ENCODE results near the gene LRRC34.
A peak's percentile ranks its signal among the peaks of the same experiment; 100 is the strongest.

Gene LRRC34

DNA sequence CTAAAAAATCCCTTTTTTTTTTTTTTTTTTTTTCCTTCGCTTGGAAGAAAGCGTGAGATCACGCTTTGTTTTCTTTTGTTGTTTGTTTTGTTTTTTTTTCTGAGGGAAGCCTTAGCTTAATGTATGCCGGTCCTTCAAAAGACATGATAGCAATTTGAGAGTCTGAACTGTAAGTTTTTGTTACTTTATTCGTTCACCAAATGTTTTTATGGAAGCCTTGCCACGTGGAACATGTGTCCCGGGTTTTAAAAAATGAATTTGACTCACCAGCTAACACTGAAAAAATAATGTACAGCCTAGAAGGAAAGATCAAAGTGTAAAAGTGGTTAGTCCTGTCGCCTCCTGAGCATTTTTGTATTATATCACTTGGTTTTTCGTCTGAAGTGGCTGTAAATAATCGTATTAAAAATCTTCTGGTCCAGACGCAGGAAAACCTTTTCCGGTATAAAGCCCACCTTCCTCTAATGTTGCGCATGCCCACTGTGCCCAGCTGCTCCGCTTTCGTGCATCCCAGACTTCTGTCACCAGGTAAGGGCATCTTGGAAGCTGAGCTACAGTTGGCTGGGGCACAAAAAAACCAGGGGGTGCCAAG, 40.3 kb downstream of the LRRC34 start:
- peak overlapping the region; percentile 60 to 90 (median 80) for H3K4me3 ChIP-seq
- H3K27ac ChIP-seq = peak overlapping the region; percentile 53 to 100 (median 98)

DNA sequence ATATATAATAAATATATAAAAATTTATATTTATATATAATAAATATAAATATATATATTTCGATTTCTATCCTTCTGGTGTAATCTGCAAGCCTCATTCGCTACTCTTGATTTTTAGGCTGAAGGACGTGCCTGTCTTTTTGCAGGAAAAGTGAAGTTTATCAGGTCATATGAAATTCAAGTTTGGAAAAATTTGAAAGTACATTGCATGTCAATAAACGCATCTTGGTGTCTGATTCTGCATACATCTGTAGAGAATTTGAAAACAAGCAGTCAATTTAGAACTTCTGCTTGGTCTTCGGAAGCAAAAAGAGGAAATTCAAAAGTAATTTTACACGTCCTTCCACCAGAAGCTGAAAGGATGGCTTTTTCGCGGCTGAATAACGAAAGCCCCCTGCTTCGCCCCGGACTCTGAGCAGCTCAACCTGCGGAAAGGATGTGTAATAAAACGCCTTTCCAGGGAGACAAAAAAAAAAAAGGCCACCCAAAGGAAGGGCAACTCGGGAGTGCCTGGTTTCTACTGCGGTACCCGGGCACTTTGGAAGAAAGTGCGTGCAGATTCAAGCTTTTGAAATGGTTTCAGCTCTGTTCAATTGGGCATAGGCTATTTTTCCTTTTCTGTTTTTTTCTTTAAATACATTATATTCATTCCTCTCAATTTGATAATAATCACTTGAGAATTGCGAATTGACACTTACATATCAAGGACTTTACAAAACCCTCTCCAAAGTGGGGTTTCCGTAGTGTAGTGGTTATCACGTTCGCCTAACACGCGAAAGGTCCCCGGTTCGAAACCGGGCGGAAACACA, 41.0 kb downstream of the LRRC34 start:
- H3K27ac ChIP-seq = peak overlapping the region in 20 of 21 experiments; percentile 0 to 100 (median 98)
- H3K4me3 ChIP-seq = peak overlapping the region; percentile 60 to 90 (median 80)

- Histone ChIP-seq H3K27ac (peak within 1 kb of the TSS; percentile 27 to 94 (median 84)), H3K4me3 (peak within 1 kb of the TSS; percentile 46 to 70 (median 58))
These were observed 43.2 kb downstream of the LRRC34 start, which contains the start of gene ACTRT3 for GRCh38 chr3:169769287-169770181. Gene ACTRT3, minus strand, starts transcription at chr3:169769561. Its CDS starts 41 bp downstream, at chr3:169769520.

DNA sequence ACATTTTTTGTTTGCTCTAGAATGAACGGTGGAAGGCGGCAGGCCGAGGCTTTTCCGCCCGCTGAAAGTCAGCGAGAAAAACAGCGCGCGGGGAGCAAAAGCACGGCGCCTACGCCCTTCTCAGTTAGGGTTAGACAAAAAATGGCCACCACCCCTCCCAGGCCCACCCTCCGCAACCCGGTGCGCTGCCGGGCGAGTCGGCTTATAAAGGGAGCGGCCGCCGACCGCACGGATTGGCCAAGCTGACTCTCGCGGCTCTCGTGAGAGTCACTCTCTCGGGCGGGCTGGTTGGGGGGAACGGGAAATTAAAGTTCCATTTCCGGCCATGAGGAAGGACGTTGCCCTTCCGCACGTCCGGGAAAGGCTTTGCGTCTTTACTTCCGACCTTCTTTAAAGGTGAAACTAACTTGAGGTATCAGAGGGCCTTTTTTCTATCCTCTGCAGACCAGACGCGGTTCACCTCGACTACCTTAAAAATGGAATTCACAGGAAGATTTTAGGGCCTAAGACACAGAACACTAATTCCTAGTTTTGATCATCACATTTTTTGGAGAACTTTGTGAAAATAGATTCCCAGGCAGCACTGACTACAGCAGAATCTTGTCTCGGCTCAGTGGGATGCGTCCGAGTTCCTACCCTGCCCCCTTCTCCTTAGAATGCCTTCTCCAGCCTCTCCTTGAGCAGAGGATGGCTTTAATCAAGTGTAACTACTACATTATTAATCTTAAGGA, 47.7 kb downstream of the LRRC34 start, which contains the start of gene TERC:
Gene TERC, minus strand, starts transcription at position 179 of the 731 bp plus-strand sequence.
- peak within 1 kb of the TSS; percentile 95 to 100 (median 98) for H3K27ac ChIP-seq
- H3K4me3 ChIP-seq = peak within 1 kb of the TSS; percentile 64 to 88 (median 70)

- H3K27ac ChIP-seq = peak overlapping the region; percentile 95 to 100 (median 98)
- H3K4me3 ChIP-seq = peak overlapping the region; percentile 64 to 88 (median 70)
These were observed 48.3 kb downstream of the LRRC34 start for GRCh38 chr3:169764312-169764881.

DNA sequence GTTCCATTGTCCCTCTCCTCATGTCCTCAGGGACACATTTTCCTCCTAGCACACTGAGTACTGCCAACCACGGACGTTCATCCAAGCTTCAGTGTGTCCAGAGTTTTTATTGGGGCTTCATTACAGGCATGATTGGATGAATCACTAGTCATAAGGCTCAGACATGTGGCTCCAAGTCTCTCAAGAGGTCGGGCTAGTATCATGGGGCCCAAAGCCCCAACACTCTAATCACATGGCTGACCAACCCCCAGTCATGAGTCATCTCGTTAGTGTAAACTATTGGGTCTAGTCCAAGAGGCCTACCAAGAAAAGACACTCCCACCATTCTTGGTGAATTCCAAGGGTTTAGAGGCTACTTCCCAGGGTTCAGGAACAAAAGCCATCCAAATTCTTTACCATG, 52.2 kb downstream of the LRRC34 start:
- Histone ChIP-seq H3K4me3 (no peak overlapping the region), H3K27ac (no peak overlapping the region)

DNA sequence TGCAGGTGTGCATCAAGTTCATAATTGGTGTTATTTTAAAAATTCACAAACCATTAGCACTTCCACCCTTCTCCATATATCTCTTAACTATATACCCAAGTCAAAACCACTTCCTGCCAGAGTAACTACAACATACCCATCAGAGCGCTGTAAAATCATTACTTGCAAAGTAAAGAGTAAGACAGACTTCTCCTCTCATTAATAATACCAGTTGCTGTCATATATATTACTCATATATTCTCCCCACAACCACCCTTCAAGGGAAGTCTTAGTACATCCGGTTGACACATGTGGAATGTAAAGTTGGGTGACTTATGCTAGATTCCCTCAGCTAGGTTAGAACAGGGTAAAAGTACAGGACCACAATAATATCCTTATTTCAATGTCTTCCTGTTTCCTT, 53.4 kb downstream of the LRRC34 start:
- H3K4me3 ChIP-seq = no peak overlapping the region
- H3K27ac ChIP-seq = peak overlapping the region in 1 of 21 experiments; percentile 12

DNA sequence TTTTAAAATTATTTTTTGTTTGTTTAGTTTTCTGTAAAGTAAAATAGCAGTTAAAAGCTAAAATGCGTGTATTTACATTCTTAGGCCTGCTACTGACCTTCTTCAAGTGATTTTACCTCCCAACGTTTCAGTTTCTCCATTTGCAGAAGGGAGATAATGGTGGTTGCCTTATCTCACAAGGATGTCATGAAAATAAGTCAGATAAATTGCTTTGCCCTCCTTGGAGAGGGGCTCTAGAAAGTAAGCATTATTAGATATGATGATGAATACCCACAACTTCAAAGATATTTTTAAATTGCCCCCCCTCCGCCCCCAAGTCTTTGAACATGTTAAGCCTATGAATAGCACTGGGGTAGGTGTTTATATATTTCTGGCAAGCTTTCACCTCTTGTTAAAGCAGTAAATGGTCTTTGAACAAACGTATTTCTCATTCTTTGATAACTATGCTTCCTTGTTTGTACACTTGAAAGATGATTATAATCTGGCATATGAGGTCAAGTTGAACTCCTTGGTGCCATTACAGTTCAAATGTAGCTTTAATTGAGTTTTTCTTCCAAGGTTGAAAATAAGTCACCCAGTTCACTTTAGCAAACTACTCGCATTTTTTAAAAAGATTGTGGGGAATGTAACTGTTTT, 54.2 kb downstream of the LRRC34 start:
- Histone ChIP-seq H3K4me3 (no peak overlapping the region), H3K27ac (no peak overlapping the region)

DNA sequence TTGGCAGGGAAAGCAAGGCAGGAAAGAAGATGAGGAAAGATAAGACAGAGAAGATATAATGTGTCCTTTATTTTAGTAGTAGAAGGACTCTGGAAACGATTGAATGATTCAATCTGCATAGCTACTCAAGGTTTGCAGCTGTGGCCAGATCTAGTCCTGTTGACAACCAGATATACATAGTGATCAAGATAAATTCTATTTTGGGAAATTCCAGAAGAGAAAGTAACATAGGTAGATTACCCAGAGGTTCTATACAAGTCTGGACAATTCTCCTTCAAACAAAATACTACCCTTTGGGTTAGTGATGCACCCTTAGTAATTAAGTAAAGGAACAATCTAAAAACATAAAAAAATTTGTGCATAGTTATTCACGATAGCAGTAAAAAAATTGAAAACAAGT, 57.2 kb downstream of the LRRC34 start:
- H3K27ac ChIP-seq = peak overlapping the region in 1 of 21 experiments; percentile 10

DNA sequence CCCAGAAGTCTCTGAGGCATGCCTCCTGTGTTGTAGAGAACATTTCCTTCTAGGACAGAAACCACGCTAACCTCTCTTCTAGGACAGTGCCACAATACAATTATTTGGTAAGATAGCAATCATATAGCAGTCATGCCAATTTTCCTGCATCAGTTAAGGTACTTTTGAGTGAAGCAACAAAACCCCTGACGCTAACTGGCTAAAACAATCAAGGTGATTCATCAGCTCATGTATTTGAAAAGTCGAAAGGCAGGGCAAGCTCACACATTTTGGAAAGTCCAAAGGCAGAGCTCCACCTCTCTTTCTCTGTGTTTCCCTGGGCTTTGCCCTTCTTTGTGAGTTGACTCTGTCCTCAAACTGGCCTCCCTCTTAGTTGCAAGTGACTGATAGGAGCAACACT, 58.0 kb downstream of the LRRC34 start:
- Histone ChIP-seq H3K4me3 (no peak overlapping the region), H3K27ac (peak overlapping the region in 2 of 21 experiments; percentile 10 to 47)

More for the DNA sequence above, 57.2 kb downstream of the LRRC34 start:
- H3K4me3 ChIP-seq = no peak overlapping the region

GRCh38 chr3:169751875-169752274, 60.8 kb downstream of the LRRC34 start:
- Histone ChIP-seq H3K4me3 (no peak overlapping the region), H3K27ac (no peak overlapping the region)

- no peak overlapping the region for H3K27ac ChIP-seq
- H3K4me3 ChIP-seq = no peak overlapping the region
These were observed 62.0 kb downstream of the LRRC34 start for GRCh38 chr3:169750665-169751064.

- H3K4me3 ChIP-seq = no peak overlapping the region
These were observed 64.0 kb downstream of the LRRC34 start for GRCh38 chr3:169748670-169749069.

DNA sequence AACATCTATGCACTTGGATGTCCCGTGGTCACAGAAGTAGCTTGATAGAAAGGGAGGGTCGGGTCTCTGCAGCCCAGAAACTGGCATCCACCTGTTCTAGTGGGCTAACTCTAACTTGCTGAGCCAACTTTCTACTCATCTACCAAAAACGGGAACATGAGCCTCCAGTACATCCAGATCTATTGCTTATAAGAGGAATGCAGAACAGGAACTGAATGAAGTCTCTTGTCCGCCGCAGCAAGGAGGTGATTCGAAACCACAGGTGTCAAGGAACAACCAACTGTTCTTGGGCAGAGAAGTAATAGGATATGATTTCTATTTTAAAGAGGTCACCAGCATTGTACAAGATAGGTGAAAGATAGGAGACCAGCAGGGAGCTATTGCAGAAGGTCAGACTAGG, 65.8 kb downstream of the LRRC34 start:
- no peak overlapping the region for H3K27ac ChIP-seq
- H3K4me3 ChIP-seq = no peak overlapping the region

More at GRCh38 chr3:169748670-169749069, 64.0 kb downstream of the LRRC34 start:
- H3K27ac ChIP-seq = no peak overlapping the region

DNA sequence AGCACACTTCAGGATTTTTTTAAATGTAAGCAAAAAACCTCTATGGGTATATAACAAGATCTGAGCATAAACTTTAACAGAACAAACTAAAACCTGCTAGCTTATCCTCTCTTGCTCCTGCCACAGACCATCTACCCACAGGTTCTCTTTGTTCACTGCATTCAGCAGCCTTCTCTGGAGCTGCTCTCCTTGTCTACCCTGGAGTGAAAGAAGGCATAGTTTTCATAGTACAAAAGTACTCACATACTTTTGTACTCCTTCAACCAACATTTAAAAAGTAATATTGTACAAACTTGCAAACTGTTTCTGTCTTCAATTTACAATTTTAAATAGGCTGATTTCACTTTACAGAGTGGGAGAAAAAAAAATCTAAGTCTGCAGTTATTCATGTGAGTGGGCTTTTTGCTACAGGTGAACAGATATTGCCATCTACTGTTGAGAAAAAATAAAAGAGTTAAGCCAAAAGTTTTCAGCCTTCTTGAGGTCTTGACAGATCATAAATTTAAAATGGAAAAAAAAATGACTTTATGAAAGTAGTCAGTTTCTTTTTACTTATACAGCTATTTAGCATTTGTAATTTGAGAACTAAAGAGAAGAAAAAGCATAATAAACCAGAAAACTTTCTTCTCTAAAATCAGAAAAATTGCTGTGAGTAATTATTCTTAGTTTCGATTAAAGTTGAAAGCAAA, 68.2 kb downstream of the LRRC34 start:
- Histone ChIP-seq H3K27ac (no peak overlapping the region), H3K4me3 (no peak overlapping the region)

All from skin epidermis (tissue), 12 donors.